HG02759 (cell line): ENCODE results near the gene PHLDA2.
"Not testable (repeated sequence)": the region's sequence is repeated elsewhere in the genome, so short reads cannot be mapped to it uniquely, and the experiment has no call there.

Source experiments
- ATAC-seq: cut with Tn5 transposase; IDR thresholded peaks from one replicate; pipeline ENCODE4 v1.9.1; 2021; ENCODE audit warnings: mild to moderate bottlenecking, moderate library complexity; ENCODE audit not compliant: unreplicated experiment

PHLDA2 gene

GRCh38 chr11:2916114-2916891, 12.9 kb downstream of the PHLDA2 start:
- ATAC-seq: no peak

DNA sequence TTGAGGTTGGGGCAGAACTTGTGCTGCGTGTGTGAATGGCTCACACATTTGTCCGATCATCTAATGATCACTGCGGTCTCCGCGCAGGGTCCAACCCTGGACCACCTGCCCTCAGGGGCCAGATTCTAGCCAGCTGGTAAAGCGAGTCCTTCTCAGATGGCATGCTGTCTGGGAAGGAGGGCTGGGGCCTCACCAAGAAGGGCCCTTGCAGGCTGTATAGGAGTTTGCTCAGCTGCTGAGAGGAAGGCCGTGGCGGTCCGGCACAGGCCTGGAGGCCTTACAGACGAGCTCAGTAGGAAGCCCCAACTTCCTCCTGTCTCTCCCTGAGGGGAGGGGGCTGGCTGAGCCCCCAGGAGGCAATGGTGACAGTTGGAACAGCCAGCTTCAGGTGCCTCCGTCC, 13.7 kb downstream of the PHLDA2 start:
- ATAC-seq: no peak

DNA sequence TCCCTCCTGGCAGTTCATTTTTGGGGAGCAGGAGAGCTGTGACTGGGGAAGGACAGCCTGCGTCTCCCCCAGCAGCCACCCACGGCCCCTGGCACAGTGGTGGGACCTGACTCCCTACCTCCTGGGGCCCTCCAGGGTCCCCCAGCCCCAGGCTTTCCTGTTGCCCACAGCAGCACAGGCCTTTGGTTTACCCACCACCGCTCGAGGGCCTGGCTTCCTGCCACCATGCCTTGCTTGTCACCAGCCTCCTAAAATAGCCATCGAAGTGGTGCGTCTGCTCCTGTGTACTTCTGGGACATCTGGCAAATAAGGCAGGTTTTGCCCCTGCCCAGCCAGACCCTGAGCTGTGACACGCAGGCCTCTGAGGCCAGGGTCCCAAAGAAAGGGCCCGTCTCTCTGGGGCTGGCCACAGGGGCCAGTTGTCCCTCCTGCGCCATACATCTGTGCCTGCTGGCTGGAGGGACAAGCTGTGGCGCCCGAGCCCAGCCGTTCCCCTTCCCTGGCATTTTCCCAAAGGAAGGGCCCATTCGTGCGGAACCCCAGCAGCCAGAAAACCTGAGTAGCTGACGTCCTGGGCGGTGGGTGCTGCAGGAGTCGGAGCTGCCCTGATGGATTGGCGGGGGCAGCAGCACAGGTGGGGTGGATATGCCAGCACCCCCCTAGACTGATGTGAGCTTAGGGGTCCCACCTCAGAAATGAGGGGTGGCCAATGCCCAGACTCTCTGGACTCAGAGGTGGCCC, 14.6 kb downstream of the PHLDA2 start:
- ATAC-seq: no peak

GRCh38 chr11:2913776-2914175, 15.4 kb downstream of the PHLDA2 start:
- ATAC-seq: no peak

GRCh38 chr11:2913019-2913431, 16.2 kb downstream of the PHLDA2 start:
- ATAC-seq: no peak

DNA sequence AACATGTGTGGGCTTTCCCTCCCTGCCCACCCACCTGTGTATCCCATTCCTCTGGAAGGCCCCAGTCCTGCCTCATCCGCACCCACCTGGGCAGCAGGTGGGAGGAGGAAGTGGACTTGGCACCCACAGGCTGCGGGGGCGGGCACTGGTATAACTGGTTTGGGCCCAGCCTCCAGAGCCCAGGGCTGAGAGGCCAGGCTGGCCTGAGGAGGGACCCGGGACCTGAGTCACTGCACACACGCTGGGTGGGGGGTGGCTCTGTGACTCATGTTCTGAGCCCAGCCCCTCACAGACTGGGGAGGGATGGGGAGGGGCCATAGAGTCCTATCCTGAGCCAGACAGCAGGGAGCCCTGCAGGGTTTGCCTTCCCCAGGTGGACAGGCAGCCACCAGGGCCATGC, 16.7 kb downstream of the PHLDA2 start:
- ATAC-seq: no peak

DNA sequence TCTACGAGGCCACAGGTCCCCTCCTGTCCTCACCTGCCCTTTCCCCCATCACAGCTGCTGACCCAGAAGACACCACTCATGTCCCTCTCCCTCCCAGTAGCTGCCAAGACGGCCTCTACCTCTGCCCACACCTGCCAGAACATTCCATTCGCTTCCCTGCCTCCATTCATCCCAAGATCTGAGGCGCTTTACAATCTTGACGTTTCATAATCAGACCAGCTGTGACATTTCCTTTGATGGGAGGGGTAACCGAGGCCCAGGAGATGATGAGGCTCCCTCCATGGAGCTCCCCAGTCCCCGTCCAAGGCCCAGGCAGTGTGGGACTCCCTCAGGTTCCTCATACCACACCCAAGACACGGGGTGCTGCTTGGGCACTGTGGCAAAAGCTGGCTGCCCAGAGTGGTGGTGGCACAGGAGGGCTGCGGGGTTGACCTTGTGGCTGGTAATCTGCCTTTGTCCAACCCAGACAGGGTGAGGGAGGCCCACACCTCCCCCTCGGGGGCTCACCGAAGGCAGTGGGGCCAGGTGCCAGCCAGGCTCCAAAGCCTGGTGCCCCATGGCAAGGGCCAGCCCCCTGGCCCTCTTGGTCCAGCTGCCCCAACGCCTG, 17.3 kb downstream of the PHLDA2 start:
- no peak for ATAC-seq

DNA sequence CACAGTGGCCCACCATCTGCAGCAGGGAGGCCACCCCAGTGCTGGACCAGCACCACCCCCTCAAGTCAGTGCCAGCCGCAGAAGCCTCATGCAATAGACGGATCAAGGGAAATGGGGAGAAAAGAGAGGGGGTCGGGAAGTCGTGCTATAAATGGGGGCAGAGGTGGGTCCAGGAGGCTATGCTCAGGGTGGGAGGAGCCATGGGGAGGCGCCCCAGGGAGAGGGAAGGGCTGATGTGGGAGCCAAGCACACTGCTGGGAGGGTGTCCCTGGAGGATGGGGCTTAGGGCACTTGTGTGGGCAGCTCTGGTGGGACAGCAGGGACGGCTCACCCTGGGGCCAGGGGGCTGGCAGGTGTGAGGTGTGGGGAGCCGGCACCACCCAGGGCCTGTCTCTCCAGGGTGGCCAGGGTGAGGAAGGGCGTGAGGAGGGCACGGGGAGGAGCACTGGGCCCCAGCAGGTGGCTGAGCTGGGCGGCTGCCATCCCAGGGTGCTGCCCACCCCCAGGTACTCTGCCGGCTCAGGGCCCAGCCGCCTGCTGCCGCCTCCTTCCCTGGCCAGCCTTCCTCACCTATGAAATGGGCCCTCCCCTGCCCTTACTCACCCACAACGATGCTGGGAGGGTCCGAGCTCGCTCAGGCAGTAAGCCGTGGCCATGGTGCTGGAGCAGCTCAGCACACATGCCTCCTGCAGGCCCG, 18.0 kb downstream of the PHLDA2 start:
- no peak for ATAC-seq

GRCh38 chr11:2910401-2910955, 18.7 kb downstream of the PHLDA2 start:
- no peak for ATAC-seq

- ATAC-seq: no peak
Measured at GRCh38 chr11:2909133-2909902, 19.9 kb downstream of the PHLDA2 start.

GRCh38 chr11:2908130-2908529, 21.1 kb downstream of the PHLDA2 start:
- no peak for ATAC-seq

GRCh38 chr11:2905299-2905698, 23.9 kb downstream of the PHLDA2 start:
- ATAC-seq: not testable (repeated sequence)

- ATAC-seq: no peak
Measured at GRCh38 chr11:2904153-2905052, 24.8 kb downstream of the PHLDA2 start.

DNA sequence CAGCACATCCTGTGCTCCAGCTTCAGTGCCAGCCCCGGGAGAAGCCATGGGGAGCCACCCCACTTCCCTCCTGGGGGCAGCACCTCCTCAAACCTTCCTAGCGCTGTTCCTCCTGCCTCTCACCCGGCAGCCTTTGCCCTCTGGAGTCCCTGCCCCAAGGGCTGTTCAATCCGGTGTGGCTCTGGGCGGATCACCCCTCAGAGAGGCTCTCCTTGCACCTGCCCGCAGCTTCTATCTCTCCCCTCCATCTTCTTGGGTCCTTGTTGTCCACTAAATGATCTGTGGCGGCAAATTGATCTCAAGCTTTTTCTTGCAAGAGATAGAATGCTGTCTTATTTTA, 25.6 kb downstream of the PHLDA2 start:
- ATAC-seq: no peak

GRCh38 chr11:2902784-2903671, 26.2 kb downstream of the PHLDA2 start:
- ATAC-seq: no peak

DNA sequence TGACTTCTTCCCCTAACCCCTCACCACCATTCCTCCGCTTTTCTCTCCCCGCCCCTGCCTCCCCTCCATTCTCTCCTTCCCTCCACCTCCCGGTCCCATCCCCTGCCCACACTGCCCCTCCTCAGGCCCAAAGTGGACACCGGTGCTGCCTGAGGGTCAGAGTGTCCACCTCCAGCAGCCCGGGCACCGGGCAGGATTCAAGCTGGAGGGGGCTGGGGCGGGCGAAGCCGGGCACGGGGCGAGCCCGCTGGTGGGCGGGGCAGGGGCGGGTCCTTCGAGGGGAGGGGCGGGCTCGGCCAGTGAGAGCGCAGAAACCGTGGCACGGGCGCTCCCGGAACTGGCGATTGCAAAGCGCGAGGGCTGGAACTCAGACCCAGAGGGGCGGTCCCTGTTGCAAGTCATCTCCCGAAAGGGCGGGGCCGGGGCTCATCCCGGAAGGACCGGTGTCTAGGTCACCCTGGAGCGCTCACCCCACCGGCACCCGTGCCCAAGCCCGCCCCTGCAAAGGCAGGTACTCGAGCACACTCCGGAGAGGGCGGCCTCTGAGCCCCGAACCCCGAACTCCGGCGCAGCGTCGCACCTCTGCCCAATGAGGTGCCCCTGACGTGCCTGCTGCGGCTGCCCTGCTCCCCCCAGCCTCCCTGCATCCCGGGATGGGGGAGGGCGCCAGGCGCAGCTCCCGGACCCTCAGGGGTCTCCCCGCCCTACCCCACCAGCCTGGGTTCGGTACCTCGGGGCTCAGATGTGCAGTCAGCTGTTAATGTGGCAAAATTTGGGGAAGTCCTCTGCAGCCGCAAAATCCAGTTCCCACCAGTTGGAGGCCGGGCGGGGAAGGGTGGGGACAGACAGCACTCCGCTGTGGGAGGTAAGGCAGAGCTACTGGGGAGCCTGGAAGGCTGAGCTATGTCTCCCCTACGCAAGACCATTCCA, 27.1 kb downstream of the PHLDA2 start:
- peak; percentile 94 for ATAC-seq

- no peak for ATAC-seq
Measured at GRCh38 chr11:2901196-2901796, 27.9 kb downstream of the PHLDA2 start.
